Measurements from ENCODE around the gene DMWD.

The DMWD gene

GRCh38 chr19:45747513-45747912, 45.1 kb downstream of the DMWD start:
- Histone ChIP-seq H3K27me3 (ENCODE audit: insufficient read depth, low read length, poor library complexity) (peaks cover 14% of the 10 kb centered on the region), H3K27ac (ENCODE audit: low read length) (no peak overlapping the region), H3K36me3 (ENCODE audit: insufficient read depth, low read length) (no peaks in the 10 kb centered on the region), H3K9ac (ENCODE audit: low read depth, low read length) (no peak overlapping the region), H4K20me1 (ENCODE audit: insufficient read depth, low read length) (no peaks in the 10 kb centered on the region), H3K79me2 (ENCODE audit: insufficient read depth, low read length) (no peaks in the 10 kb centered on the region), H3K9me3 (ENCODE audit: insufficient read depth, low read length, severe bottlenecking) (no peaks in the 10 kb centered on the region), H3K4me1 (ENCODE audit: insufficient read depth, low read length) (no peaks in the 10 kb centered on the region), H2AFZ (ENCODE audit: low read depth, low read length) (no peak overlapping the region), H3K4me2 (ENCODE audit: insufficient read depth, low read length) (no peak overlapping the region), H3K4me3 (ENCODE audit: low read depth in 1 of 2, low read length in 2 of 2) (no peak overlapping the region)
- ATAC-seq (ENCODE audit: insufficient read depth, low read depth): no peak
- DNase-seq: no peak
- TF ChIP-seq EZH2 (IDR thresholded peaks at IDR 0.05; ENCODE audit: borderline replicate concordance, low read depth, low read length, severe bottlenecking): no peak

GRCh38 chr19:45746866-45747265, 45.8 kb downstream of the DMWD start:
- Histone ChIP-seq H3K4me2 (ENCODE audit: insufficient read depth, low read length) (no peak overlapping the region), H2AFZ (ENCODE audit: low read depth, low read length) (no peak overlapping the region), H3K36me3 (ENCODE audit: insufficient read depth, low read length) (no peaks in the 10 kb centered on the region), H3K27me3 (ENCODE audit: insufficient read depth, low read length, poor library complexity) (peaks cover 14% of the 10 kb centered on the region), H3K27ac (ENCODE audit: low read length) (no peak overlapping the region), H3K9me3 (ENCODE audit: insufficient read depth, low read length, severe bottlenecking) (no peaks in the 10 kb centered on the region), H4K20me1 (ENCODE audit: insufficient read depth, low read length) (no peaks in the 10 kb centered on the region), H3K9ac (ENCODE audit: low read depth, low read length) (no peak overlapping the region), H3K79me2 (ENCODE audit: insufficient read depth, low read length) (no peaks in the 10 kb centered on the region), H3K4me3 (ENCODE audit: low read depth in 1 of 2, low read length in 2 of 2) (no peak overlapping the region), H3K4me1 (ENCODE audit: insufficient read depth, low read length) (no peaks in the 10 kb centered on the region)
- DNase-seq: no peak
- TF ChIP-seq EZH2 (IDR thresholded peaks at IDR 0.05; ENCODE audit: borderline replicate concordance, low read depth, low read length, severe bottlenecking) (no peak), CTCF (IDR thresholded peaks at IDR 0.05; ENCODE audit: borderline replicate concordance, extremely low read depth, low read length, poor library complexity, severe bottlenecking) (no peak)
- no peak for ATAC-seq (ENCODE audit: insufficient read depth, low read depth)

- H3K4me2 ChIP-seq (ENCODE audit: insufficient read depth, low read length): no peak overlapping the region
- peaks cover 14% of the 10 kb centered on the region for H3K27me3 ChIP-seq (ENCODE audit: insufficient read depth, low read length, poor library complexity)
- H3K9ac ChIP-seq (ENCODE audit: low read depth, low read length): no peak overlapping the region
- no peak overlapping the region for H3K4me3 ChIP-seq (ENCODE audit: low read depth in 1 of 2, low read length in 2 of 2)
- no peak for TF ChIP-seq EZH2 (IDR thresholded peaks at IDR 0.05; ENCODE audit: borderline replicate concordance, low read depth, low read length, severe bottlenecking)
- TF ChIP-seq CTCF (IDR thresholded peaks at IDR 0.05; ENCODE audit: borderline replicate concordance, extremely low read depth, low read length, poor library complexity, severe bottlenecking): no peak
- H4K20me1 ChIP-seq (ENCODE audit: insufficient read depth, low read length): no peaks in the 10 kb centered on the region
- H3K27ac ChIP-seq (ENCODE audit: low read length): no peak overlapping the region
- no peaks in the 10 kb centered on the region for H3K79me2 ChIP-seq (ENCODE audit: insufficient read depth, low read length)
- DNase-seq (no peak), ATAC-seq (ENCODE audit: insufficient read depth, low read depth) (no peak)
- no peaks in the 10 kb centered on the region for H3K9me3 ChIP-seq (ENCODE audit: insufficient read depth, low read length, severe bottlenecking)
- H3K36me3 ChIP-seq (ENCODE audit: insufficient read depth, low read length): no peaks in the 10 kb centered on the region
- H3K4me1 ChIP-seq (ENCODE audit: insufficient read depth, low read length): no peaks in the 10 kb centered on the region
- H2AFZ ChIP-seq (ENCODE audit: low read depth, low read length): no peak overlapping the region
Observed at GRCh38 chr19:45745606-45746005, 47.0 kb downstream of the DMWD start.

GRCh38 chr19:45742969-45743368, 49.7 kb downstream of the DMWD start:
- H4K20me1 ChIP-seq (ENCODE audit: insufficient read depth, low read length): no peaks in the 10 kb centered on the region
- no peaks in the 10 kb centered on the region for H3K4me1 ChIP-seq (ENCODE audit: insufficient read depth, low read length)
- H3K9ac ChIP-seq (ENCODE audit: low read depth, low read length): no peak overlapping the region
- H3K27ac ChIP-seq (ENCODE audit: low read length): no peak overlapping the region
- H3K36me3 ChIP-seq (ENCODE audit: insufficient read depth, low read length): no peaks in the 10 kb centered on the region
- H3K4me2 ChIP-seq (ENCODE audit: insufficient read depth, low read length): no peak overlapping the region
- H3K27me3 ChIP-seq (ENCODE audit: insufficient read depth, low read length, poor library complexity): peaks cover 14% of the 10 kb centered on the region
- DNase-seq (no peak), ATAC-seq (ENCODE audit: insufficient read depth, low read depth) (no peak)
- no peak overlapping the region for H3K4me3 ChIP-seq (ENCODE audit: low read depth in 1 of 2, low read length in 2 of 2)
- H2AFZ ChIP-seq (ENCODE audit: low read depth, low read length): no peak overlapping the region
- no peaks in the 10 kb centered on the region for H3K79me2 ChIP-seq (ENCODE audit: insufficient read depth, low read length)
- no peak for TF ChIP-seq CTCF (IDR thresholded peaks at IDR 0.05; ENCODE audit: borderline replicate concordance, extremely low read depth, low read length, poor library complexity, severe bottlenecking)
- TF ChIP-seq EZH2 (IDR thresholded peaks at IDR 0.05; ENCODE audit: borderline replicate concordance, low read depth, low read length, severe bottlenecking): no peak
- H3K9me3 ChIP-seq (ENCODE audit: insufficient read depth, low read length, severe bottlenecking): no peaks in the 10 kb centered on the region
